ENCODE data around the gene ENO4.

Gene ENO4

GRCh38 chr10:116888380-116889055, 39.2 kb downstream of the ENO4 start:
- H3K4me3 ChIP-seq (replicated peaks; ENCODE audit: low read depth, low read length), result no peak overlapping the region
- no peak for TF ChIP-seq CTCF (IDR thresholded peaks at IDR 0.05; ENCODE audit: low read length, missing control alignments)
- DNase-seq (ENCODE audit: low read depth), result peak; percentile 87

- TF ChIP-seq CTCF (IDR thresholded peaks at IDR 0.05; ENCODE audit: low read length, missing control alignments), result no peak
- no peak for DNase-seq (ENCODE audit: low read depth)
- no peak overlapping the region for H3K4me3 ChIP-seq (replicated peaks; ENCODE audit: low read depth, low read length)
Observed at GRCh38 chr10:116889066-116889465, 39.8 kb downstream of the ENO4 start.

DNA sequence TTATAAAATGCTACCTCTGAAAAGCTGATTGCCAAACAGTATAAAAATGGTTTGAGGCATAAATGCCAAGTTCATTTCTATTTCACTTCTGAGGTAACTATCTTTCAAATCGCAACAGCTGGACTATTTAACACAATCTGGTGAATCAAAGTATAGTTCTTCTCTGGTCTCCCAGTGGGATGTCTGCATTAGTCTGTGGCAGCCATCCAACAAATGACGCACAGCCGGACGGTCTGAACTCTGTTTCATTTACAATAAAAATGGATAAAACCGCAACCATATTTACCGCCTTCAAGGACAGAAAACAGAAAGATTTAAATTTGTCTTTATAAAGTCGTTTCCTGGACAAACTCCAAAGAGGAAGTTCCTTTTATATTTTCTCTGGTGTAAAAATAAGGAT, 41.9 kb downstream of the ENO4 start:
- H3K4me3 ChIP-seq (replicated peaks; ENCODE audit: low read depth, low read length), result no peak overlapping the region
- DNase-seq (ENCODE audit: low read depth), result peak; percentile 87
- no peak for TF ChIP-seq CTCF (IDR thresholded peaks at IDR 0.05; ENCODE audit: low read length, missing control alignments)

- no peak overlapping the region for H3K4me3 ChIP-seq (replicated peaks; ENCODE audit: low read depth, low read length)
- no peak for DNase-seq (ENCODE audit: low read depth)
- TF ChIP-seq CTCF (IDR thresholded peaks at IDR 0.05; ENCODE audit: low read length, missing control alignments), result no peak
Observed at GRCh38 chr10:116892907-116893685, 43.8 kb downstream of the ENO4 start.

GRCh38 chr10:116893686-116894037, 44.4 kb downstream of the ENO4 start:
- no peak for TF ChIP-seq CTCF (IDR thresholded peaks at IDR 0.05; ENCODE audit: low read length, missing control alignments)
- no peak for DNase-seq (ENCODE audit: low read depth)
- H3K4me3 ChIP-seq (replicated peaks; ENCODE audit: low read depth, low read length), result no peak overlapping the region

DNA sequence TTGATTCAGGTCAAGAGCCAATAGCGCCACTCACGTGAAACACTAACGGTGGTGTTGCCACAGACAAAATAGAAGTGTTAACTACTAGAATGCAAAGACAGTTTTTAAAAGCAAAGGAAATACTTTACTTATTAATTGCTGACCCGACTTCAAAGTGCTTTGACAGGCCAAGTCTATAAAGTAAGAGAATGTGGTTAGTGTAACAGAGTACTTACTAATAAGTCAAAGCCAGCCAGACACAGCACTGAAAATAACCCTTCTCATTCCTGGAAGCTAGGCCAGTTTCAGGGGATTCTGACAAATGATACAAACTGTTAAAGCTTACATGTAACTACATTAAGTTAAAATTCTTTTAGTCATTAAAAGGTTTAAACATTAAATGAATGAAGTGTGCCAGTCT, 50.3 kb downstream of the ENO4 start:
- no peak for DNase-seq (ENCODE audit: low read depth)
- no peak overlapping the region for H3K4me3 ChIP-seq (replicated peaks; ENCODE audit: low read depth, low read length)
- TF ChIP-seq CTCF (IDR thresholded peaks at IDR 0.05; ENCODE audit: low read length, missing control alignments), result no peak

DNA sequence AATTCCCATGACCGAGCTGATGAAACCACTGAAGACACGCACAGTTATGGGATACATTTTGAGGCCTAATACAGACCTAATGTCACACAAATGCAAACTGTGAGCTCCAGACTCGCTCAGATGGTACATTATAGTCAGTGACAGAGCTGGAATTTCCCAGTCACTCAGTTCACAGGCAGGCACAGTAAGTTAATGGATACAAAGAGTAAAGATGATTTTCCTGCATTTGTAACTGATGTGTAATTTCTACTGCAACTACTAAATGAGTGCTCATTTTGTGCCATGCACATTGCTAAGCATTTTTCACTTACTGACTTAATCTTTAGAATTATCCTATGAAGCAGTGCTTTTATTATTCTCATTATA, 56.5 kb downstream of the ENO4 start:
- H3K4me3 ChIP-seq (replicated peaks; ENCODE audit: low read depth, low read length), result no peak overlapping the region
- no peak for DNase-seq (ENCODE audit: low read depth)
- no peak for TF ChIP-seq CTCF (IDR thresholded peaks at IDR 0.05; ENCODE audit: low read length, missing control alignments)

All from fibroblast of pulmonary artery (primary cell).